ENCODE results near the gene HK3. TPM values are rescaled to one million over a fixed set of nuclear protein-coding genes. Genes with fewer than 3 reads are reported as not detected.

Gene HK3
- total RNA-seq, 2 experiments from 2014 or later, result 0.33 TPM; not detected in 1

- H3K9me3 Mint-ChIP-seq, result peaks cover 7% of the 10 kb centered on the region
- no peak overlapping the region for H3K4me3 Mint-ChIP-seq
- ChIA-PET CTCF (no interaction called here), POLR2A (no interaction called here)
- H3K27ac Mint-ChIP-seq, result no peak overlapping the region
- H3K36me3 Mint-ChIP-seq (ENCODE audit: low read depth), result peaks cover 2% of the 10 kb centered on the region
- peaks cover 20% of the 10 kb centered on the region for H3K27me3 Mint-ChIP-seq
- no peaks in the 10 kb centered on the region for H3K4me1 Mint-ChIP-seq
- no peak for DNase-seq
These were observed 31.0 kb downstream of the HK3 start for GRCh38 chr5:176868126-176868525.

- no peak overlapping the region for H3K27ac Mint-ChIP-seq
- ChIA-PET POLR2A (no interaction called here), CTCF (no interaction called here)
- H3K36me3 Mint-ChIP-seq (ENCODE audit: low read depth), result peaks cover 2% of the 10 kb centered on the region
- no peak for DNase-seq
- H3K4me3 Mint-ChIP-seq, result no peak overlapping the region
- peaks cover 24% of the 10 kb centered on the region for H3K27me3 Mint-ChIP-seq
- no peaks in the 10 kb centered on the region for H3K4me1 Mint-ChIP-seq
- H3K9me3 Mint-ChIP-seq, result peaks cover 4% of the 10 kb centered on the region
These were observed 32.3 kb downstream of the HK3 start for GRCh38 chr5:176866707-176867310.

GRCh38 chr5:176865964-176866363 lies 33.2 kb downstream of the HK3 start:
- no peak overlapping the region for H3K27ac Mint-ChIP-seq
- H3K36me3 Mint-ChIP-seq (ENCODE audit: low read depth), result peaks cover 2% of the 10 kb centered on the region
- H3K9me3 Mint-ChIP-seq, result peaks cover 4% of the 10 kb centered on the region
- peaks cover 24% of the 10 kb centered on the region for H3K27me3 Mint-ChIP-seq
- DNase-seq, result no peak
- no peaks in the 10 kb centered on the region for H3K4me1 Mint-ChIP-seq
- ChIA-PET CTCF (no interaction called here), POLR2A (no interaction called here)
- H3K4me3 Mint-ChIP-seq, result no peak overlapping the region

- CTCF ChIA-PET, result interaction anchor here (1.3 kb wide), 1 partner anchor 204 kb away, joined by 4 read pairs; no protein-coding TSS in a partner anchor
These were observed 34.4 kb downstream of the HK3 start for GRCh38 chr5:176864755-176865154.

GRCh38 chr5:176863765-176864098 lies 35.4 kb downstream of the HK3 start:
- ChIA-PET CTCF (interaction anchor here (1.3 kb wide), 1 partner anchor 203 kb away, joined by 4 read pairs; no protein-coding TSS in a partner anchor), POLR2A (no interaction called here)
- Mint-ChIP-seq H3K27me3 (peaks cover 24% of the 10 kb centered on the region), H3K4me3 (no peak overlapping the region), H3K9me3 (no peaks in the 10 kb centered on the region), H3K36me3 (ENCODE audit: low read depth) (no peaks in the 10 kb centered on the region), H3K4me1 (no peaks in the 10 kb centered on the region), H3K27ac (no peak overlapping the region)
- no peak for DNase-seq

More at GRCh38 chr5:176864755-176865154, 34.4 kb downstream of the HK3 start:
- POLR2A ChIA-PET, result no interaction called here
- no peaks in the 10 kb centered on the region for H3K4me1 Mint-ChIP-seq
- H3K27me3 Mint-ChIP-seq, result peaks cover 24% of the 10 kb centered on the region
- no peak overlapping the region for H3K27ac Mint-ChIP-seq
- DNase-seq, result no peak
- H3K9me3 Mint-ChIP-seq, result no peaks in the 10 kb centered on the region
- no peaks in the 10 kb centered on the region for H3K36me3 Mint-ChIP-seq (ENCODE audit: low read depth)
- H3K4me3 Mint-ChIP-seq, result no peak overlapping the region

GRCh38 chr5:176863041-176863764 lies 35.9 kb downstream of the HK3 start:
- no peak overlapping the region for H3K4me3 Mint-ChIP-seq
- H3K4me1 Mint-ChIP-seq, result no peaks in the 10 kb centered on the region
- H3K9me3 Mint-ChIP-seq, result no peaks in the 10 kb centered on the region
- H3K27ac Mint-ChIP-seq, result no peak overlapping the region
- H3K36me3 Mint-ChIP-seq (ENCODE audit: low read depth), result no peaks in the 10 kb centered on the region
- POLR2A ChIA-PET, result no interaction called here
- H3K27me3 Mint-ChIP-seq, result peaks cover 24% of the 10 kb centered on the region
- DNase-seq, result no peak
- CTCF ChIA-PET, result interaction anchor here (1.3 kb wide), 1 partner anchor 202 kb away, joined by 4 read pairs; no protein-coding TSS in a partner anchor

GRCh38 chr5:176862330-176862995 lies 36.7 kb downstream of the HK3 start:
- Mint-ChIP-seq H3K4me1 (no peaks in the 10 kb centered on the region), H3K9me3 (no peaks in the 10 kb centered on the region), H3K4me3 (no peak overlapping the region), H3K27me3 (peaks cover 22% of the 10 kb centered on the region), H3K36me3 (ENCODE audit: low read depth) (no peaks in the 10 kb centered on the region), H3K27ac (no peak overlapping the region)
- DNase-seq, result no peak
- POLR2A ChIA-PET, result no interaction called here
- CTCF ChIA-PET, result no interaction called here

GRCh38 chr5:176861276-176861675 lies 37.9 kb downstream of the HK3 start:
- ChIA-PET CTCF (no interaction called here), POLR2A (no interaction called here)
- H3K27ac Mint-ChIP-seq, result no peak overlapping the region
- DNase-seq, result no peak
- H3K27me3 Mint-ChIP-seq, result peaks cover 14% of the 10 kb centered on the region
- no peaks in the 10 kb centered on the region for H3K4me1 Mint-ChIP-seq
- H3K9me3 Mint-ChIP-seq, result no peaks in the 10 kb centered on the region
- H3K4me3 Mint-ChIP-seq, result no peak overlapping the region
- H3K36me3 Mint-ChIP-seq (ENCODE audit: low read depth), result no peaks in the 10 kb centered on the region

GRCh38 chr5:176860381-176860780 lies 38.8 kb downstream of the HK3 start:
- no peaks in the 10 kb centered on the region for H3K4me1 Mint-ChIP-seq
- H3K4me3 Mint-ChIP-seq, result no peak overlapping the region
- peaks cover 8% of the 10 kb centered on the region for H3K27me3 Mint-ChIP-seq
- ChIA-PET CTCF (interaction anchor here (0.6 kb wide), 1 partner anchor 200 kb away, joined by 3 read pairs; no protein-coding TSS in a partner anchor), POLR2A (no interaction called here)
- H3K9me3 Mint-ChIP-seq, result no peaks in the 10 kb centered on the region
- no peak for DNase-seq
- H3K36me3 Mint-ChIP-seq (ENCODE audit: low read depth), result no peaks in the 10 kb centered on the region
- H3K27ac Mint-ChIP-seq, result no peak overlapping the region

GRCh38 chr5:176859916-176860315 lies 39.2 kb downstream of the HK3 start:
- Mint-ChIP-seq H3K27me3 (peaks cover 7% of the 10 kb centered on the region), H3K36me3 (ENCODE audit: low read depth) (no peaks in the 10 kb centered on the region), H3K9me3 (no peaks in the 10 kb centered on the region), H3K4me3 (no peak overlapping the region), H3K27ac (no peak overlapping the region), H3K4me1 (no peaks in the 10 kb centered on the region)
- POLR2A ChIA-PET, result no interaction called here
- DNase-seq, result no peak
- CTCF ChIA-PET, result interaction anchor here (1.1 kb wide), 1 partner anchor 199 kb away, joined by 3 read pairs; no protein-coding TSS in a partner anchor

GRCh38 chr5:176857894-176858273 lies 41.3 kb downstream of the HK3 start:
- Mint-ChIP-seq H3K27ac (no peak overlapping the region), H3K4me1 (no peaks in the 10 kb centered on the region), H3K4me3 (no peak overlapping the region), H3K9me3 (no peaks in the 10 kb centered on the region), H3K36me3 (ENCODE audit: low read depth) (no peaks in the 10 kb centered on the region), H3K27me3 (peaks cover 2% of the 10 kb centered on the region)
- POLR2A ChIA-PET, result no interaction called here
- no peak for DNase-seq
- CTCF ChIA-PET, result no interaction called here

GRCh38 chr5:176857216-176857893 lies 41.8 kb downstream of the HK3 start:
- Mint-ChIP-seq H3K9me3 (no peaks in the 10 kb centered on the region), H3K4me3 (no peak overlapping the region), H3K36me3 (ENCODE audit: low read depth) (no peaks in the 10 kb centered on the region), H3K27me3 (no peaks in the 10 kb centered on the region), H3K27ac (no peak overlapping the region), H3K4me1 (no peaks in the 10 kb centered on the region)
- DNase-seq, result no peak
- ChIA-PET POLR2A (no interaction called here), CTCF (no interaction called here)

- Mint-ChIP-seq H3K9me3 (no peaks in the 10 kb centered on the region), H3K27me3 (no peaks in the 10 kb centered on the region), H3K36me3 (ENCODE audit: low read depth) (no peaks in the 10 kb centered on the region), H3K4me3 (no peak overlapping the region), H3K4me1 (no peaks in the 10 kb centered on the region), H3K27ac (no peak overlapping the region)
- POLR2A ChIA-PET, result no interaction called here
- DNase-seq, result no peak
- CTCF ChIA-PET, result no interaction called here
These were observed 42.4 kb downstream of the HK3 start for GRCh38 chr5:176856746-176857145.
